ENCODE data around the gene STOX2.

Gene STOX2

DNA sequence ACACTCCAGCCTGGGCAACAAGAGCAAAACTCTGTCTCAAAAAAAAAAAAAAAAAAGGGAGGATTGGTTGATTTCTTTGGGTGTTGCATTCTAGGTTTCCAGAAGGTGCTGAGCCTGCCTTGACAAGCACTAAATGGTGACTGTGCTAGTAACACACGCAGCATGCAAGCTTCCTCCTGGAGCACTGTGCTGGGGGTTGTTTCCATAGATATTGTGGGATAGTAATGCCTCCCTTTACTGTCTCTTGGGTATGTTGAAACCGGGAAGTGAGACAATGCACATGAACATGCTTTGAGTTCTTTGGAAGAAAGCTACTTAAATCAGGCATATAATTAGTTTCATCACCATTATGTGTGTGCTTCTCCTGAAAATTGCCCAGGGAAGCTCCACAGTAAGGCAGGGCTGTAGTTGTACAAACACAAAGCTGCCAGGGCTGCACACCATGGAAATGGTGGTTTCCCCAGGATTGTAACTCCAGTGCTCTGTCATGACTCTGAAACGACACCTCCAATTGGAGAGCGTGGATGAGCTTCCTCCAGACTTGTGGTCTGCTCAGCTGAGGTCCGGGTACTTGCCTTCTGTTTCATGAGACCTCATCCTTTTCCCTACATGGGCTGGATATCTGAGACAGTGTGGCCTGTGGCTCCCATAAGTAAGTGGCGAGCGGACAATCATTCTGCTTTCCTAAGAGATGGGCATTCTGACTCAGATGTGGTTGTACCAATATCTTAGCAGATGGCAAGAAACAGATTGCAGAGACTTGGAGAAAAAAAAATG lies 31.5 kb upstream of the STOX2 start:
- no peak overlapping the region for H3K4me3 ChIP-seq (ENCODE audit: low read depth, low read length, poor library complexity, severe bottlenecking)
- no peaks in the 10 kb centered on the region for H4K20me1 ChIP-seq (ENCODE audit: insufficient read depth, low read length)
- no peak overlapping the region for H3K4me2 ChIP-seq (ENCODE audit: low read length)
- no peak overlapping the region for H3K27ac ChIP-seq (ENCODE audit: low read depth, low read length, poor library complexity, severe bottlenecking)
- no peaks in the 10 kb centered on the region for H3K9me2 ChIP-seq (ENCODE audit: low read depth, low read length)
- no peaks in the 10 kb centered on the region for H3K27me3 ChIP-seq (ENCODE audit: insufficient read depth, low read length)
- no peaks in the 10 kb centered on the region for H3K36me3 ChIP-seq (ENCODE audit: insufficient read depth, low read length)
- no peaks in the 10 kb centered on the region for H3K79me2 ChIP-seq (ENCODE audit: insufficient read depth, low read length)
- no peaks in the 10 kb centered on the region for H3K4me1 ChIP-seq (ENCODE audit: insufficient read depth, low read length, severe bottlenecking)
- H3K9ac ChIP-seq (ENCODE audit: low read length), result no peak overlapping the region
- no peak for TF ChIP-seq EZH2 (IDR thresholded peaks at IDR 0.05; ENCODE audit: borderline replicate concordance, low read length)
- TF ChIP-seq, protein P1, sequence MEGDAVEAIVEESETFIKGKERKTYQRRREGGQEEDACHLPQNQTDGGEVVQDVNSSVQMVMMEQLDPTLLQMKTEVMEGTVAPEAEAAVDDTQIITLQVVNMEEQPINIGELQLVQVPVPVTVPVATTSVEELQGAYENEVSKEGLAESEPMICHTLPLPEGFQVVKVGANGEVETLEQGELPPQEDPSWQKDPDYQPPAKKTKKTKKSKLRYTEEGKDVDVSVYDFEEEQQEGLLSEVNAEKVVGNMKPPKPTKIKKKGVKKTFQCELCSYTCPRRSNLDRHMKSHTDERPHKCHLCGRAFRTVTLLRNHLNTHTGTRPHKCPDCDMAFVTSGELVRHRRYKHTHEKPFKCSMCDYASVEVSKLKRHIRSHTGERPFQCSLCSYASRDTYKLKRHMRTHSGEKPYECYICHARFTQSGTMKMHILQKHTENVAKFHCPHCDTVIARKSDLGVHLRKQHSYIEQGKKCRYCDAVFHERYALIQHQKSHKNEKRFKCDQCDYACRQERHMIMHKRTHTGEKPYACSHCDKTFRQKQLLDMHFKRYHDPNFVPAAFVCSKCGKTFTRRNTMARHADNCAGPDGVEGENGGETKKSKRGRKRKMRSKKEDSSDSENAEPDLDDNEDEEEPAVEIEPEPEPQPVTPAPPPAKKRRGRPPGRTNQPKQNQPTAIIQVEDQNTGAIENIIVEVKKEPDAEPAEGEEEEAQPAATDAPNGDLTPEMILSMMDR (IDR thresholded peaks at IDR 0.05; ENCODE audit: low read length), result no peak
- H2AFZ ChIP-seq (ENCODE audit: low read length), result no peak overlapping the region
- no peaks in the 10 kb centered on the region for H3K9me3 ChIP-seq (ENCODE audit: low read length)
- H3F3A ChIP-seq (ENCODE audit: insufficient read depth, low read length), result no peaks in the 10 kb centered on the region

DNA sequence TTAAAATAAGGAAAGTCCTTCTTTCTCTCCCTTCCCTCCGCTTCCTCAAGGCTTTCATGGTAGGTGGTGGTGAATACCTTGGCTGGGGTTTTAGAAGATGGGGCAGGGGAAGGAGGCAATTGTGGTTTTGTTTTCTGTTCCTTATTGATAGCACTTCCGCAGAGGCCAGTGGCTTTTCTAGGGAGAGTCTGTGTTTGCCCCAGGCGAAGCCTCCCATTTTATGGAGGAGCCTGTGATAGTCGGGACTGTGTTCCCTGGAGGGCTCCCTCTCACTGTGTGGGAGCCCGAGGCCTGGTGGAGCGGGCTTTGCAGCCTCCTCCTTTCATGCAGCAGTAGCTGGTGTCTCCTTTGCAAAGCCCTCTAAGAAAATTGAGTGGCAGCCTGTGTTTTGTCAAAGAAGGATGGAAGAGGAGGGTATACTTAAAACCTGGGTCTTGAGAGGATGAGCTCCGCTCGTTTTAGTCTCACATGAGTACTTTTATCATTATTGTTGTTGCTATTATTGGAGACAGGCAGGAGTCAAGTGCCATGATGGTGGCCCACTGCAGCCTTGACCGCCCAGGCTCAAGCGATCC lies 29.8 kb upstream of the STOX2 start:
- Histone ChIP-seq H2AFZ (ENCODE audit: low read length) (no peak overlapping the region), H3K4me1 (ENCODE audit: insufficient read depth, low read length, severe bottlenecking) (no peaks in the 10 kb centered on the region)

DNA sequence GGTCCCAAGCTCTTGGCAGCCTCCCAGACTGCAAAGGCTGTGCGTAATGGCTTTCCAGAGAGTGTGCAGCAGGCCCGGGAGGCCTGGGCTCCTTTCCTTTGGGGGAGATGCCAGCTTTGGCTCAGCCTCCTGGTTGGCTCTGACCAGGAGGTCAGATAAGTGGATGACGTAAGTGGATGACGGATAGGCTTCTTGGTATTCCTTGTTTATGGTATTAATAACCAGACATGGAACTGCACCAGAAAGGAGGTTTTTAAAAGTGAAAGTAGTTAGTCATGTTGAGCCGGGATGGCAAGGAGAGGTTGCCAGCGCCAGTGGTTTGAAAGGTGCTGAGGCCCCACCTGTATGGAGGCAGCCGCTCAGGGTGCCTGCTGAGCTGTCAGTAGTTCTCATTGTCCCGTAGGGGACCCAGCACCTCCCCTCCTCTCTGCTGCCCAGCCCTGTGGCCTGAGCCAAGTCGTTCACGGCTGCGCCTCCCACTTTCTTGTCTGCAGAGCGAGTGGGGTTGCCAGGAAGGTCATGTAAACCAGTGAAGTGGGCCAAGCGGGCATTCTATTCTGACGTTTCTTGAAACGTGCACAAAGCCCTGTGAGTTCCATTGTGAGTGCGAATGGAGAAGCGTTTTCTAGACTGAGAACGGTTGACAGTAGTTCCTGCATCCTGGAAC lies 28.7 kb upstream of the STOX2 start:
- no peak for TF ChIP-seq EZH2 (IDR thresholded peaks at IDR 0.05; ENCODE audit: borderline replicate concordance, low read length)
- TF ChIP-seq, protein P1 (IDR thresholded peaks at IDR 0.05; ENCODE audit: low read length), result no peak
- no peak overlapping the region for H3K4me3 ChIP-seq (ENCODE audit: low read depth, low read length, poor library complexity, severe bottlenecking)

More for the DNA sequence above, 29.8 kb upstream of the STOX2 start:
- Histone ChIP-seq H3K9me3 (ENCODE audit: low read length) (no peaks in the 10 kb centered on the region), H3K9ac (ENCODE audit: low read length) (no peak overlapping the region), H3K36me3 (ENCODE audit: insufficient read depth, low read length) (no peaks in the 10 kb centered on the region), H3K27ac (ENCODE audit: low read depth, low read length, poor library complexity, severe bottlenecking) (no peak overlapping the region), H3K4me2 (ENCODE audit: low read length) (no peak overlapping the region), H3K4me3 (ENCODE audit: low read depth, low read length, poor library complexity, severe bottlenecking) (no peak overlapping the region), H3K9me2 (ENCODE audit: low read depth, low read length) (no peaks in the 10 kb centered on the region), H3K79me2 (ENCODE audit: insufficient read depth, low read length) (no peaks in the 10 kb centered on the region), H3F3A (ENCODE audit: insufficient read depth, low read length) (no peaks in the 10 kb centered on the region), H3K27me3 (ENCODE audit: insufficient read depth, low read length) (no peaks in the 10 kb centered on the region), H4K20me1 (ENCODE audit: insufficient read depth, low read length) (no peaks in the 10 kb centered on the region)
- TF ChIP-seq, protein P1 (IDR thresholded peaks at IDR 0.05; ENCODE audit: low read length), result no peak
- no peak for TF ChIP-seq EZH2 (IDR thresholded peaks at IDR 0.05; ENCODE audit: borderline replicate concordance, low read length)

More for the DNA sequence above, 28.7 kb upstream of the STOX2 start:
- no peak overlapping the region for H3K27ac ChIP-seq (ENCODE audit: low read depth, low read length, poor library complexity, severe bottlenecking)
- H3K4me1 ChIP-seq (ENCODE audit: insufficient read depth, low read length, severe bottlenecking), result no peaks in the 10 kb centered on the region
- no peaks in the 10 kb centered on the region for H3K9me3 ChIP-seq (ENCODE audit: low read length)
- no peaks in the 10 kb centered on the region for H3K9me2 ChIP-seq (ENCODE audit: low read depth, low read length)
- no peak overlapping the region for H3K9ac ChIP-seq (ENCODE audit: low read length)
- no peaks in the 10 kb centered on the region for H3K27me3 ChIP-seq (ENCODE audit: insufficient read depth, low read length)
- H3K4me2 ChIP-seq (ENCODE audit: low read length), result no peak overlapping the region
- no peaks in the 10 kb centered on the region for H3K79me2 ChIP-seq (ENCODE audit: insufficient read depth, low read length)
- no peaks in the 10 kb centered on the region for H3F3A ChIP-seq (ENCODE audit: insufficient read depth, low read length)
- H3K36me3 ChIP-seq (ENCODE audit: insufficient read depth, low read length), result no peaks in the 10 kb centered on the region
- no peak overlapping the region for H2AFZ ChIP-seq (ENCODE audit: low read length)
- H4K20me1 ChIP-seq (ENCODE audit: insufficient read depth, low read length), result no peaks in the 10 kb centered on the region

All from OCI-LY1 (cell line).